ENCODE data around the gene MVB12A. TPM values are rescaled to one million over a fixed set of nuclear protein-coding genes. Genes with fewer than 3 reads are reported as not detected.

Gene MVB12A
- total RNA-seq, 2 donors from 2014 or later: 71.2 to 75.7 TPM

GRCh38 chr19:17473041-17473440 is 53.2 kb downstream of the MVB12A start:
- 81% methylated on average over 9 of the region's 9 CpGs for WGBS
- H3K9me3 ChIP-seq: no peaks in the 10 kb centered on the region
- H3K4me3 ChIP-seq: no peak overlapping the region
- H3K27me3 ChIP-seq (replicated peaks; ENCODE audit: insufficient read depth): no peaks in the 10 kb centered on the region
- intact Hi-C loops (cut with DNase I): loop anchor here (5.0 kb wide), 1 partner anchor 39 kb away; the partner anchor contains the start of gene PGLS
- peaks cover 8% of the 10 kb centered on the region for H3K4me1 ChIP-seq (replicated peaks)
- H3K27ac ChIP-seq: no peak overlapping the region
- H3K36me3 ChIP-seq: no peaks in the 10 kb centered on the region
- no peak for DNase-seq (ENCODE audit: low spot score)
- TF ChIP-seq POLR2AphosphoS5 (IDR thresholded peaks at IDR 0.05): no peak
- TF ChIP-seq CTCF (IDR thresholded peaks at IDR 0.05): no peak
- no peak for TF ChIP-seq POLR2A (IDR thresholded peaks at IDR 0.05)

Other genes starting within 250 kb of the MVB12A start
- gene USE1, start 204.7 kb upstream of the MVB12A start, total RNA-seq: 10 to 100 TPM; 24.5 to 30.3 TPM
- 10 to 100 TPM; 21.6 to 26.2 TPM for gene OCEL1, start 193.8 kb upstream of the MVB12A start, total RNA-seq
- gene NR2F6, start 174.1 kb upstream of the MVB12A start, total RNA-seq: 100 to 1,000 TPM in 1 of 2 donors, 10 to 100 TPM in 1; 91.7 to 108 TPM
- gene USHBP1, start 155.3 kb upstream of the MVB12A start, total RNA-seq: 1 to 10 TPM; 3.5 to 8.4 TPM
- 10 to 100 TPM; 80.0 to 81.6 TPM for gene BABAM1, start 152.6 kb upstream of the MVB12A start, total RNA-seq
- 1 to 10 TPM in 1 of 2 donors, under 1 TPM in 1; 0.64 to 1.2 TPM for gene ANKLE1, start 138.1 kb upstream of the MVB12A start, total RNA-seq
- gene ABHD8, start 116.6 kb upstream of the MVB12A start, total RNA-seq: 10 to 100 TPM; 20.1 to 21.6 TPM
- 100 to 1,000 TPM; 157 to 169 TPM for gene MRPL34, start 114.2 kb upstream of the MVB12A start, total RNA-seq
- 10 to 100 TPM in 1 of 2 donors, 1 to 10 TPM in 1; 9.6 to 18.6 TPM for gene DDA1, start 110.5 kb upstream of the MVB12A start, total RNA-seq
- gene ANO8, start 85.2 kb upstream of the MVB12A start, total RNA-seq: 10 to 100 TPM in 1 of 2 donors, 1 to 10 TPM in 1; 9.8 to 10.1 TPM
- 10 to 100 TPM; 42.4 to 67.0 TPM for gene GTPBP3, start 82.5 kb upstream of the MVB12A start, total RNA-seq
- 10 to 100 TPM; 33.5 to 35.4 TPM for gene PLVAP, start 42.7 kb upstream of the MVB12A start, total RNA-seq
- not detected for gene CCDC194, start 25.9 kb upstream of the MVB12A start, total RNA-seq
- 10 to 100 TPM; 32.7 to 75.3 TPM for gene BST2, start 14.4 kb upstream of the MVB12A start, total RNA-seq
- 1 to 10 TPM; 1.4 to 1.7 TPM for gene TMEM221, start 28.6 kb downstream of the MVB12A start, total RNA-seq
- not detected for gene NXNL1, start 40.9 kb downstream of the MVB12A start, total RNA-seq
- 10 to 100 TPM; 73.3 to 78.7 TPM for gene SLC27A1, start 50.5 kb downstream of the MVB12A start, total RNA-seq
- 100 to 1,000 TPM; 120 to 129 TPM for gene PGLS, start 91.6 kb downstream of the MVB12A start, total RNA-seq
- gene COLGALT1, start 135.6 kb downstream of the MVB12A start, total RNA-seq: 10 to 100 TPM; 29.3 to 85.1 TPM